NCI-H2171 treated with DMSO at 0.1 percent for 48 hours (cell line): Measurements from ENCODE around the gene OR4B1.
A peak's percentile ranks its signal among the peaks of the same experiment; 100 is the strongest.
"Not testable (repeated sequence)": the region's sequence is repeated elsewhere in the genome, so short reads cannot be mapped to it uniquely, and the experiment has no call there.

Experiments
- DNase-seq: peaks from one replicate; lab custom pipeline; 2025; lab: John Stamatoyannopoulos, UW

The OR4B1 gene, protein sequence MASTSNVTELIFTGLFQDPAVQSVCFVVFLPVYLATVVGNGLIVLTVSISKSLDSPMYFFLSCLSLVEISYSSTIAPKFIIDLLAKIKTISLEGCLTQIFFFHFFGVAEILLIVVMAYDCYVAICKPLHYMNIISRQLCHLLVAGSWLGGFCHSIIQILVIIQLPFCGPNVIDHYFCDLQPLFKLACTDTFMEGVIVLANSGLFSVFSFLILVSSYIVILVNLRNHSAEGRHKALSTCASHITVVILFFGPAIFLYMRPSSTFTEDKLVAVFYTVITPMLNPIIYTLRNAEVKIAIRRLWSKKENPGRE

DNA sequence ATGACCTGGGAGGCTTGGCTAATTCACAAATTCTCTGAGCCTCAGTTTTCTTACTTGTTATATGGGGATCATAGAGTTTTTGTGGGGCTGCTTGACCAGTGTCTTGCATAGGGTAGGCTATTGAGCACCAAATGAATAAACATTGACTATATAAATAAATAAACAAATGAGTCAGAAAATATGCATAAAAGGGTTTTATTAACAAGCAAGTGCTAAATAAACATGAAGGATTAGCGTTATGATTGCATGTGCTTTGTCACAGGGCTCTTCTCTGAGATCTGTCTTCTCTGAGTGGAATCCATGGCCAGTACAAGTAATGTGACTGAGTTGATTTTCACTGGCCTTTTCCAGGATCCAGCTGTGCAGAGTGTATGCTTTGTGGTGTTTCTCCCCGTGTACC, at the start of gene OR4B1:
Gene OR4B1, plus strand, starts transcription at position 301 of the 400 bp plus-strand sequence. Its CDS starts 0 bp downstream, at position 301.
- no peak for DNase-seq

DNA sequence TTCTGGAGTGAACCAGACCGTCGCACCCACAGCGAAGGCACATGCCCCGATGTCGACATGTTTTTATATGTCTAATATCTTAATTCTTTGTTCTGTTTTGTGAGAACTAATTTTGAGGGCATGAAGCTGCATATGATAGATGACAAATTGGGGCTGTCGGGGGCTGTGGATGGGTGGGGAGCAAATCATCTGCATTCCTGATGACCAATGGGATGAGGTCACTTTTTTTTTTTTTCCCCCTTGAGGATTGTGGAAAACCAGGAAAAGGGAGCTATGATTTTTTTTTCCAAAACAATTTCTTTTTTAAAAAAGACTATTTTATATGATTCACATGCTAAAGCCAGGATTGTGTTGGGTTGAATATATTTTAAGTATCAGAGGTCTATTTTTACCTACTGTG, 49.2 kb upstream of the OR4B1 start:
- no peak for DNase-seq

DNA sequence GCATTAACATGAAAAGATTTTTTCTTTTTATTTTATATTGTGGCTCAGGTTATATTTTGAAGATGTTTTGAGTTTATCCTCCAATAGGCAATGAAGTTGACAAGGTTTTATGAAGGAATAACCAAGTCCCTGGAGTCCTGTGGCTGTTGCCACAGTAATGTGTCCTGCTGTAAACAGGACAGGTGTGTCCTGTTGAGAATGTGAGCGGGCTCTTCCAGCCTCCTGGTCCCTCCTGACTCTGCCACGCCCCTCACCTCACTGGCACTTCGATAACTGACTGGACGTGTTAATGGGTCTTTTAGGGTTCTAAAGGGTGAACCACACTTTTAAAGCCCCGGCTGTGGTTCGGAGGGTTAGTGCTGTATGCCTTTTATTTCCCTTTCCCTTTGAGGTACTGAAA, 47.8 kb upstream of the OR4B1 start:
- no peak for DNase-seq

DNA sequence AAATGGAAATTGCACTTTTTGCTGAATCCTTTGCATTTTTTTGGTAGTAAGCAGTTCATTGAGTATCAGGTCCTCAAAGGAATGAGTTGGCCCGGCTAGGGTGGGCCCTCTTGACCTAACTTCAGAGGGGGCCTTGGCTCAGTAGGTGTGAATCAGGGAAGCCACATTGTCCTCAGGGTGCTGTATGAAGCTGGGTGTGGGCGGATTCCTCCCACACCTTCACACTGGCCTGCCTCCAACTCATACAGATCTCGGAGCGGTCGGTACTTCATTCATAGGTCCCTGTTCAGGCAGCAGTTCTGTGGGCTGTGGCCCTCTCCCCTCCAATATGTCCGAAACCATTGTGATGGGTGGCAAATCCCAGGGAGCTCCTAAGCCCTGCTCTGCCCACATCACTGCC, 47.4 kb upstream of the OR4B1 start:
- DNase-seq: no peak

DNA sequence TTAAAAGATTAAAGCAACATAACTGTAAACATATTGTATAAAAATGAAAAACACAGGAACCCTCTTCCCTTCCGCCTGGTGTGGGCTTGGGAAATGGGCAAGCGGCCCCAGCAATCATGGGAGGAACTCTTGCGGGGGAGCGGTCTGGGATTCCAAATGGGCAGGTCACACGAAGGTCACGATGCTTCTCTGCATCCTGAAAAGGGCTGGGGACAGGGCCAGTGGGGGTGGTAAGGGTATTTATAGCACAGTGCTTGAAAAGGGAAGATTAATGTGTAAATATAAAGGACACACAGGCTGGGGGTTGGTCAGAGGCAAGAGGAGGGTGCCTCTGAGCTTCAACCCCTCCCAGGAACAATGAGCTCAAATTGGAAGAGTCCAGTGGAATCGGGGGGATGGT, 46.9 kb upstream of the OR4B1 start:
- DNase-seq: no peak

DNA sequence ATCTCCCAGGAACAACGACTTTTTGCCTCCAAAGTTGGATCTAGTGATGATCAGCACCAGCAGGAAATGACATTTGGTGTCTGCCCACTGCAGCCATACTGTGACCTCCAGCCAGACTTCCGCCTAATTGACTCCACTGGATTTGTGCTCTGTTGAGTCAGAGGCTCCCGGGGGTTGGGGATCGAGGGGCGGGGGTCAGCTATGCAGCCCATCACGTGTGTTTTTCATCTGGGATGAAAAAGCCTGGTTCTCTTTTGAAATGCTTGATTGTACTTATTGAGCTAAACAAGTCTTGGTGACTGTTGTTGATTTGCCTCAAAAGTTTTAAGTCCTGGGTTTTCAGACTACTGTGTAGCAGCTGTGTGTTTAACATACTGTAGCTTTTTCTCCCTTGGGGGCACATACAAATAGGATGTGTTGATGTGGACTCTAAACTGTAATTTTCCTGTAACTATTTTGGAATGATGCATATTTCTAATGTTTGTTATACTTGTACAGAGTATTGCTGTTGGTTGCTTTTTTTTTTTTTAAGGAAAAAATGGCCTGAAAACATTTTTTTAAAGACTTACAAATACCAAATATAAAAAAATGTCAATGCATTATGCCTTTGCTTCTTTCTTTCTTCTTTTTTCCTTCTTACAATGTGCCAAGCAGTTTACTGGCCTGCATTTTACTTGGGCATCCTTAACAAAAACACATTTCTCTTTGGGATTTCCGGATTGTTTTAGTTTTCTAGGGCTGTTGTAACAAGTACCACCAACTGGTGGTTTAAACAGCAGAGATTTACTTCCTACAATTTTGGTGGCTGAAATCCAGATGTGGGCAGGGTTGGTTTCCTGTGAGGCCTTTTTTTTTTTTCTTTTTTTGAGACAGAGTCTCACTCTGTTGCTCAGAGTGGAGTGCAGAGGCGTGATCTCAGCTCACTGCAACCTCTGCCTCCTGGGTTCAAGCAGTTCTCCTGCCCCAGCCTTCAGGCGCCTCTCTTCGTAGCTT, 46.1 kb upstream of the OR4B1 start:
- no peak for DNase-seq

DNA sequence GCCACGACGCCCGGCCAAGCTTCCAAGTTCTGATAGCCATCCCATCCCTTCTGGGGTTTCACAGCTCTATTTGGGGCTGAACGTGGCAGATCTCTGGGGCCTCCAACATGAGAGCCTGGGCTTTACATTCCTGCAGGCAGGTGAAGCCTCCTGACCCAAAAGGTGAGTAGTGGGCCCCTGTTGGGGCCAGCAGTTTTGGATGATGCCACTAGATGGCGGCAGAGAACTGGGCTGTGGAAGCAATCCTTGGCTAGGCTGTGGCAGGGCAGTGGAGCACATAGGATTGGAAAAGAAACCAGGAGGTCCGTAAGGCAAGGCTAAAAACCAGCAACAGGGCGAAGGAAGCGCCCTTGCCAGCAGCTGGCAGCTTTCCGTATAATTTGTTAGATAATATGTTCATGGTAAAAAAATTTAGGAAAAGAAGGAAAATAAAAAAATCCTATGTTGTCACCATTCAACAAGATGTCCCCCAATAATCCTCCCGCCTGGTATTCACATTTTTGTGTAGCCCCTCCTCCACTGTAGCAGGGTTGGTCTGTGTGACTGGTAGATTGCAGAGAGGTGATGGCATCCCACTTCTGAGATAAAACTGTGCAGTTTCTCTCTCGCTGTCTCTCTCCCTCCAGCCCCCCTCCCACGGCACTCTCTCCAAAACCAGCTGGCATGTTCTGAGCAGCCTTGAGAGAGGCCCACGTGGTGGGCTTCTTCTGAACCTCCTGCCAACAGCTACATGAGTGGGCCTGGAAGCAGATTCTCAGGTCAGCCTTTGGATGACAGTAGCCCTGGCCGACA, 43.6 kb upstream of the OR4B1 start:
- peak; percentile 65 for DNase-seq

DNA sequence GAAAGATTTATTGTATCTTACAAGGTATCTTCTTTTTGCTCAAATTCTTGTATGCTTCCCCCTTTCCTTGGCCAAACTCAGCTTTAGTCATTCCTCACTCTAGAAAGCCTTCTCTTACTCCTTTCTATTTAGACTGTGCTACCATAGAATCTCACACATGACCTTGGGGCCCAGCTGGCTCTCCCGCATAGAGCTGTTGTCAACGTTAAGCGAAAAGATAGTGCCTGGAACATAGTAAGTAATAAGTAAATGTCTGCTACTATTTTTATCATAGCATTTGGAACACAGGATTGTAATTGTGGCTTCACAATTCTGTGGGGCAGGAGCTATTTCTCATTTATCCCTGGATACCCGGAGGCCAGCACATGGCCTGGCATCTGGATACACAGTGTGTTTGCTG, 38.9 kb upstream of the OR4B1 start:
- no peak for DNase-seq

DNA sequence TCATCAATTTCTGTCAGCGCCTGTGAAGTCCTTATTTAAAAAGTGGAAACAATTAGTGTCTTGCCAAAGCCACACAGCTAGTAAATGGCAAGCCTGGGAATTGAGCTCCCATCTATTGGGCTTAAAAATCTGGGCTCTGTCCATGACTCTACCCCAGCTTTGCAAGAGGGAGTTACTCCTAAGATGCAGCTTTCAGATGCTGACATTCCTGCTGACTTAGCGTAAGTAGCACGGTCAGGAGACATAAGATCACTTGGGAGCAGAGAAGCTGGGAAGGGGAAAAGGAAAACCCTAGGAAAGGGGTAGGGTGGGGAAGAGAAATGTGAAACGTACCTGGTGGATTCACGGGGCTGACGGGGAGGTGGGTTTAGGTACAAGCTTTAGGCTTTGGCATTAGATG, 36.0 kb upstream of the OR4B1 start:
- no peak for DNase-seq

DNA sequence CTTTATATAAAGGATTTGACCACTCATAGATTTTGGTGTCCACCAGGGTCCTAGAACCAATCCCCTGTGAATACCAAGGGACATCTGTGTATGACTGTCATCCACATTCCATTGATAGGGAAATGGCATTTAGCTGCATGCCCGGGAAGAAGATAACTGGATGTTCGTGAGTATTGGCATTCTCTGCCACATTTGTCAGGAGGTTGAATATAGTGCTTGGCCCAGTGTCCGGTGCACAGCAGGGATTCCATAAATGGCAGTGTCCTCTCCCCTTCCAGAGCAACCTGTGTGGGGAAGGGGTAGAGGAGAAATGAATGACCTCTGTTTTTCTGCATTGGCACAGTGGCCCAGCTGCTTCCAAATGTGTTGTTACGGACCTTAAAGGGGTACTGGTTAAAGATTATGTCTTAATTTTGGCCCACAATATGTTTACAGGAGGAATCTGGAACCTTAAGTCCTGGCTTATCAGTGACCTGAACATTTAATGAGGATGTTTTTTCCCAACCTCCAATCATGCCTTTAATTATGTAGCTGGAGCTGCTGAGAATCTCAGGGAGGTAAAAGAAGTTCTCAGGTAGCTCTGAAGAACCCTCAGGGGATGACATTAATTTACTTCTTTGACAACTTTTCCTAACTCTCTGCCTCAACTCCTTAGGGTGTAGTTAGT, 33.6 kb upstream of the OR4B1 start:
- DNase-seq: no peak

DNA sequence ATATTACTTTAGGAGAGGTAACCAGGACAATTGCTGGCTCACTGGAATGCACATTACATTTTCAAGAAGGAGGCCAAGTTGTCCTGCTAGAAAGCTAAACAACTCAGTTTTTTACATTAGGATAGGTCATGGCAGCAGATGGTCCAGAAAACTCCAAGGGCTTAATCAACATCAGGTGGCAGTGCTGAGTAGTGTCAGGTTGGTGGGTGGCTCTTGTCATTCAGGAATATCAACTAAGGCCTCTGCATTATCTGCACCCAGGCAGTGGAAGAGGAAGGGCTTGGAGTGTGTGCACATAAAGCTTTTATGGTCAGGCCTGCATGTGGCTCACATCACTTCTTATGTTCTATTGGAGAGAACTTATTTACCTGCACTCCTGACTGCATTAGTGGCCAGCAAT, 32.2 kb upstream of the OR4B1 start:
- no peak for DNase-seq

DNA sequence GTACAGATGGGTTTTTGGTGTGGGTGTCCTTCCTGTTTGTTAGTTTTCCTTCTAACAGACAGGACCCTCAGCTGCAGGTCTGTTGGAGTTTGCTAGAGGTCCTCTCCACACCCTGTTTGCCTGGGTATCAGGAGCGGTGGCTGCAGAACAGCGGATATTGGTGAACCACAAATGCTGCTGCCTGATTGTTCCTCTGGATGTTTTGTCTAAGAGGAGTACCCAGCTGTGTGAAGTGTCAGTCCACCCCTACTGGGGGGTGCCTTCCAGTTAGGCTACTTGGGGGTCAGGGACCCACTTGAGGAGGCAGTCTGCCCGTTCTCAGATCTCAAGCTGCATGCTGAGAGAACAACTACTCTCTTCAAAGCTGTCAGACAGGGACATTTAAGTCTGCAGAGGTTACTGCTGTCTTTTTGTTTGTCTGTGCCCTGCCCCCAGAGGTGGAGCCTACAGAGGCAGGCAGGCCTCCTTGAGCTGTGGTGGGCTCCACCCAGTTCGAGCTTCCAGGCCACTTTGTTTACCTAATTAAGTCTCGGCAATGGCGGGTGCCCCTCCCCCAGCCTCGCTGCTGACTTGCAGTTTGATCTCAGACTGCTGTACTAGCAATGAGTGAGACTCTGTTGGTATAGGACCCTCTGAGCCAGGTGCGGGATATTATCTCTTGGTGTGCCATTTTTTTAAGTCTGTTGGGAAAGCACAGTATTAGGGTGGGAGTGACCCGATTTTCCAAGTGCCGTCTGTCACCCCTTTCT, 25.5 kb upstream of the OR4B1 start:
- peak; percentile 22 for DNase-seq

DNA sequence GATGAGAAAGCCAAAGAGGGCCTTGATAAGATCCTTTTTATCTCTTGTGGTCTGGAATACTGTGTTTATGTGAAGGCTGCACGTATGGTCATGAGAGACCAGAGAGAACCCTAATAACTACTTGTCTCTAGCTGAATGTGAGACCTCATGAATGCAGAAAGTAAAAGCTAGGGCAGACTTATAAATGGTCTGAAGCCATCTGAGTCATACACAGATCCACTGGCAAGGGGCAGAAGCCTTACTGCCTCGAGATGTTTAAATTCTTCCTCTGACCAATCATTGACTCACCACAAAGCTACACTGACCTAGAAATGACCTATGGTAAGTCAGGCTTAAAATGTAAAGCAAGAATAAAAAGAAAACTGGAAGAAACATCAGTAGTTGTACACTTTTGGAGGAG, 22.7 kb upstream of the OR4B1 start:
- no peak for DNase-seq

DNA sequence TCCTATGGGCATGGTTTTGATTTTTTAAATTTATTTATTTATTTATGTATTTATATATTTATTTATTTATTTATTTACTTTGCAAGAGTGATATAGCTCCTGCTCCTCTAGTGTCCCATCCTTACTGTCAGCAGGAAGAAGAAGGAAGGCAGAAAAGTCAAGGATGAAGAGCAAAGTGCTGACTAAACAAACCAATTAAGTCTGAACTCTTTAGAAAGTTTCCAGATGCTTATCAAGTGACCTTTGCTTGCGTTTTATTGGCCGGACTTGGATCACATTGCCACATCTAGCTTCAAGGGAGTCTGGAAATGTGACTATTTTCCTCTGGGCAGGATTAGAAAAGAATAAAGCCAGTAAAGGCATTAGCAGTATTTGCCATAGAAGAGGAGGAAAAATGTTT, 8.7 kb upstream of the OR4B1 start:
- no peak for DNase-seq

DNA sequence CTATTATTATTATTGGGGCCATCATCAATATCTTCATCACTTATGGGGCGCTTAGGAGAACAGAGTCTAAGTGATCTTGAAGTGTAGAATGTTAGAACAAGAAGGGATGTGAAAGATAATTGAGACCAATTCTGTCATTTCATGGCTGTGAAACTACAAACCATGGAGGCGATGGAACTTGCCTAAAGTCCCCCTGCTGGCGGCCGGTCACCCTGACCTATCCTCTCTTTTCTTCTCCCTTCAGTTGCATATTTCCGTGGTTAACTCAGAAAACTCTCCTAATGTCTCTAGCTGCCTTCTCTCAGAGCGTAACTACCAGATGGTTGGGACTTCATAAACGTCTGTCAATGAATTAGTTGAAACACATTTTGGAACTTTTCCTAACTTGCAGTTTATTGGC, 6.6 kb upstream of the OR4B1 start:
- no peak for DNase-seq

DNA sequence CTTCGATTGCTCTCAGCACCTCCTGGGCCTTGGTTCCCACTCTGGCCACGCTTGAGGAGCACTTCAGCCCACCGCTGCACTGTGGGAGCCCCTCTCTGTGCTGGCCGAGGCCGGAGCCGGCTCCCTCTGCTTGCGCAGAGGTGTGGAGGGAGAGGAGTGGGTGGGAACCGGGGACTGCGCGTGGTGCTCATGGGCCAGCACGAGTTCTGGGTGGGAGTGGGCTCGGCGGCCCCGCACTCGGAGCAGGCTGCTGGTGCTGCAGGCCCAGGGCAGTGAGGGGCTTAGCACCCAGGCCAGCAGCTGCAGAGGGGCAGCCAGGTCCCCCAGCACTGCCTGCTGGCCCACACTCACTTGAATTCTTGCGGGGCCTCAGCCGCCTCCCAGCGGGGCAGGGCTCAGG, 12.2 kb downstream of the OR4B1 start:
- DNase-seq: no peak

DNA sequence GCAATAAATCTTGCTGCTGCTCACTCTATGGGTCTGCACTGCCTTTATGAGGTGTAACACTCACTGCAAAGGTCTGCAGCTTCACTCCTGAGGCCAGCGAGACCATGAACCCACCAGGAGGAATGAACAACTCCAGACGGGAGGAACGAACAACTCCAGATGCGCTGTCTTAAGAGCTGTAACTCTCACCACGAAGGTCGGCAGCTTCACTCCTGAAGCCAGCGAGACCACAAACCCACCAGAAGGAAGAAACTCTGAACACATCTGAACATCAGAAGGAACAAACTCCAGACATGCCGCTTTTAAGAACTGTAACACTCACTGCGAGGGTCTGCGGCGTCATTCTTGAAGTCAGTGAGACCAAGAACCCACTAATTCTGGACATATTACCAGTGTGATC, 13.4 kb downstream of the OR4B1 start:
- not testable (repeated sequence) for DNase-seq

DNA sequence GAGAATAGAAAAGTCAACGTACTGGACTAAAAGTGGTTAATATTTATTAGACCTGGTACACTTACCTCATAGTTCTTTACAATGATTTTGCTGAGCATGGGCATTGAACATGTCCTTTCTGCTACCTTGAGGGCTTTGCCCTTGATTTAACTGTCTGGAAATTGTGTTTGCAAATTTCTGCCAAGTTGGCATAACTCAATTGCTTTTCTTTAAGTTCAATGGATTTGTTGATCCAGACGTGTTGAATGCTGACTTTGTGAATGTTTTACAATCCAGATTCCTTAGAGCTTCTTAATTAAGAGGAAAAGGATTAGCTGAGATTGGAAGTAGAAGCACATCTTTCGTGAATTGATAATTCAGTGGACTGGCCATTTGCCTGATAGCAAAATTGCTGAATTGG, 21.1 kb downstream of the OR4B1 start:
- no peak for DNase-seq

DNA sequence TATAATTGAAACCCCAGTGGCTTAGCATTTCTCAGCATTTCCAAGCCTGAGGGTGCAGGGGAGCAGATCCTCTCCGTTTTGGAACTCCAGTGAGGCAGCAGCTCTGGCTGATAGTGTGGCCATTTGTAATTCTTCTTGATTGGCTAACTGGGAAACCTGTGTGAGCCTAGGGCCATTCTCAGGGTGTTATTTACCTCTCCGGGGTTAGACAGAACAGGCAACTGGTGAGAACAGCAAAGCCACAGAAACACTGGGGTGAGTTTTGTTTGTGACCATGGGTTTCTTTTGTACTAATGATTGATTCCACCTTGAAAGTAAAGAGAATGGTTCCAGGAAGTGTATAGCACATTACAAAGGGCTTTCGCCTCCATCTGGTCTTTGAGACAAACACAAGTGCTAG, 25.9 kb downstream of the OR4B1 start:
- DNase-seq: no peak

DNA sequence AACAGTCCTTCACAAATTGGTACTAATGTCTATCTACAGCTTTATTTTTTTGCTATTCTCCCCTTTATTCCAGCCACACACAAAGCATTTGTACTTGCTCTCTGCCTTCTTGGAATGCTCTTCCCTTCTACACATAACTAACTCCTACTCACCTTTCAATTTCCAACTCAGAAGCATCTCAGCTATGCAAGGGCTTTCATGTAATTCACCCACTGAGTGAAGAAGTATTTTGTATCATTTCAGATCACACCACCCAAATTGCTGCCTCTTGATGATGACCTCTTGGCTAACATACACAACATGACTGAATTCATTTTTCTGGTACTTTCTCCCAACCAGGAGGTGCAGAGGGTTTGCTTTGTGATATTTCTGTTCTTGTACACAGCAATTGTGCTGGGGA, 28.2 kb downstream of the OR4B1 start, which contains the start of gene OR4X2:
Gene OR4X2, plus strand, starts transcription at position 301 of the 400 bp plus-strand sequence. Its CDS starts 0 bp downstream, at position 301.
- DNase-seq: no peak

DNA sequence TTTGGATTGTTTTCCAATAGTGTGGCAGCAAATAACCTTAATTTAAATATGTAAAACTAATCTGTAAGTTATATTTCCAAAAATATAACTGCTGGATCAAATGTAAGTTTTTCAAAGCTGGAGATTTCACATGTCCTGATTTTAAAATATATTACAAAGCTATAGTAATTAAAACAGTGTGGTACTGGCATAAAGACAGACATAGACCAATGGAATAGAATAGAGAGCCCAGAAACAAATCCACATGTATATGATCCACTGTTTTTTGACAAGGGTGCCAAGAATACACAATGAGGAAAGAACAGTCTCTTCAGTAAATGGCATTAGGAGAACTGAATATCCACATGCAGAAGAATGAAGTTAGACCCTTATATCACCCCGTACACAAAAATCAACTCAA, 32.3 kb downstream of the OR4B1 start:
- DNase-seq: no peak
